ENCODE data around the gene SLC22A23.

DNA sequence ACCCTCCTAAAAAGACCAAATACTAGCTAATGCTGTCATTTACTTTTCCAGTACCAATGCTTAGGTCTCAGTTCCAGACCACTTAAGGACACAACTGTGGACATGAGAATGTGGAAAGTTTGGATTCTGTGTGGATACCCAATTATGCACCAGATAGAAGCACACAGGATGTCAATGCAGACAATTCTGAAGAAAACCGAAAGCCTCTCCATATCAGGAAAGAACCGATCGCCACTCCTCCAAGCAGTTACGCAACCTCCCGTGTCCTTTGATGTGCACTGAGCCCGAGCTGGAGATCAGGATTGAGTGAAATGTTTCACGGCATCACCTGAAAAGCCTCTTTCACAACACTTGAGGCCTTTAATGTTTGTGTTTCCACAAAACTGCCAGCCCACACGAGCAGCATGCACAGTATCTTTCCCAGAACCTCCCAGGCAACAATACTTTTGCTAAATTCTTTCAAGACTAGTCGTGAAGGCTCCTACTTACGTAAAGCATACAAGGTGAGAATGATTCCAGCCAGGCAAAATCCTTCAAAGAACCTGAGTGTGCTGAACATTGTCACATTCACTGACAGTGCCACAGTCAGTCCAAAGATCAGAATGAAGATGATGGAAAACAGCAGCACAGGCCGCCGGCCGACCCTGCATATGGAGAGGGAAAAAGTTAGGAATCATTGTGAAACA is 47.0 kb downstream of the SLC22A23 start:
- TF ChIP-seq, protein P1, sequence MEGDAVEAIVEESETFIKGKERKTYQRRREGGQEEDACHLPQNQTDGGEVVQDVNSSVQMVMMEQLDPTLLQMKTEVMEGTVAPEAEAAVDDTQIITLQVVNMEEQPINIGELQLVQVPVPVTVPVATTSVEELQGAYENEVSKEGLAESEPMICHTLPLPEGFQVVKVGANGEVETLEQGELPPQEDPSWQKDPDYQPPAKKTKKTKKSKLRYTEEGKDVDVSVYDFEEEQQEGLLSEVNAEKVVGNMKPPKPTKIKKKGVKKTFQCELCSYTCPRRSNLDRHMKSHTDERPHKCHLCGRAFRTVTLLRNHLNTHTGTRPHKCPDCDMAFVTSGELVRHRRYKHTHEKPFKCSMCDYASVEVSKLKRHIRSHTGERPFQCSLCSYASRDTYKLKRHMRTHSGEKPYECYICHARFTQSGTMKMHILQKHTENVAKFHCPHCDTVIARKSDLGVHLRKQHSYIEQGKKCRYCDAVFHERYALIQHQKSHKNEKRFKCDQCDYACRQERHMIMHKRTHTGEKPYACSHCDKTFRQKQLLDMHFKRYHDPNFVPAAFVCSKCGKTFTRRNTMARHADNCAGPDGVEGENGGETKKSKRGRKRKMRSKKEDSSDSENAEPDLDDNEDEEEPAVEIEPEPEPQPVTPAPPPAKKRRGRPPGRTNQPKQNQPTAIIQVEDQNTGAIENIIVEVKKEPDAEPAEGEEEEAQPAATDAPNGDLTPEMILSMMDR (conservative IDR thresholded peaks at IDR 0.05; ENCODE audit: low read depth, low read length) = no peak
- no peak for TF ChIP-seq EZH2phosphoT487 (IDR thresholded peaks at IDR 0.05; ENCODE audit: borderline replicate concordance, low read length)

All from PC-3 (cell line).